Thoracic aorta (tissue), 2 donors: ENCODE results near the gene GZMB. TPM values are rescaled to one million over a fixed set of nuclear protein-coding genes. Genes with fewer than 3 reads are reported as not detected.

Experiments
- ATAC-seq: fragments of 150-250 bp; one replicate; pipeline ENCODE4 v1.8.0; 2017; ENCODE audit warnings: low read depth; ENCODE audit not compliant: insufficient number of reproducible peaks, low FRiP score
- DNase-seq: peaks from one replicate; pipeline ENCODE4 v3.0.0-alpha.2; 2020; ENCODE audit warnings: low spot score
- H3K27ac ChIP-seq, 2 donors: fragments of 200-600 bp; sonication (generic); 1 replicate in 1 of 2; 2 replicates in 1 of 2; pipeline ENCODE4 v1.5.1; 2016; ENCODE audit warnings: mild to moderate bottlenecking in 2 of 2, moderate library complexity in 2 of 2
- H3K27me3 ChIP-seq: fragments of 200-600 bp; sonication (generic); replicated peaks from 2 replicates; pipeline ENCODE4 v1.6.0; 2016; ENCODE audit warnings: mild to moderate bottlenecking; ENCODE audit not compliant: insufficient read depth
- H3K36me3 ChIP-seq: fragments of 200-600 bp; sonication (generic); one replicate; pipeline ENCODE4 v1.5.1; 2016
- H3K4me1 ChIP-seq, 2 donors: fragments of 200-600 bp; sonication (generic); 1 replicate in 1 of 2; 2 replicates in 1 of 2; pipeline versions ENCODE4 v1.5.1 to v1.6.0; 2016; ENCODE audit warnings: low read depth in 2 of 2, mild to moderate bottlenecking in 1 of 2; ENCODE audit not compliant: control insufficient read depth in 1 of 2
- H3K4me3 ChIP-seq: fragments of 200-600 bp; sonication (generic); 2 replicates; pipeline ENCODE4 v1.5.1; 2016; ENCODE audit warnings: mild to moderate bottlenecking
- H3K9me3 ChIP-seq: fragments of 200-600 bp; sonication (generic); 2 replicates; pipeline ENCODE4 v1.5.1; 2016
- total RNA-seq, 2 donors: library from RNA; depleted of rRNA; stranded (reverse); fragments of >200 nt; gene quantifications; one replicate each; pipeline versions ENCODE4 v1.1.0 to v1.2.3, GENCODE V29; 2016
- TF ChIP-seq, protein P1 (sequence below): fragments of 200-600 bp; sonication (generic); IDR thresholded peaks from one replicate; pipeline ENCODE4 v1.5.1; 2019; ENCODE audit warnings: antibody characterized with exemption

GZMB gene
- total RNA-seq, 2 donors from 2014 or later: 0.78 TPM; not detected in 1

DNA sequence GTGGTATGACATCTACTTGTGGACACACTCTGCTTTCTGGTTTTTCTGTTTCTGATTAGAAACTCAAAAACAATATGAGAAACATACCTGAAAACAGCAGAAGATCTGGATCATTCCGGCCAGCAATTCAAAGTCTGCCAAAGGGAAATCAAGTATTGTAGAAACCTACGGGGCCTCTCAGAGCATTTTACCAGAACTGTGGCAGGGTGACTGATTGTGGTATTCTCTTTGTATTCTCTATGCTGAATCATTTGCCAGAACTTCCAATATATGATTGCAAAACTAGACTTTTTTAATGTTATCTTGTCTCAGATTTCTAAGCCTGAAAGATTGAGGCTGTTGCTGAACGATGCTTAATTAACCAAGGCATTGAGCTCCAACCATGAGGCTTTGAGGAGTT is 5.9 kb upstream of the GZMB start:
- TF ChIP-seq, protein P1, sequence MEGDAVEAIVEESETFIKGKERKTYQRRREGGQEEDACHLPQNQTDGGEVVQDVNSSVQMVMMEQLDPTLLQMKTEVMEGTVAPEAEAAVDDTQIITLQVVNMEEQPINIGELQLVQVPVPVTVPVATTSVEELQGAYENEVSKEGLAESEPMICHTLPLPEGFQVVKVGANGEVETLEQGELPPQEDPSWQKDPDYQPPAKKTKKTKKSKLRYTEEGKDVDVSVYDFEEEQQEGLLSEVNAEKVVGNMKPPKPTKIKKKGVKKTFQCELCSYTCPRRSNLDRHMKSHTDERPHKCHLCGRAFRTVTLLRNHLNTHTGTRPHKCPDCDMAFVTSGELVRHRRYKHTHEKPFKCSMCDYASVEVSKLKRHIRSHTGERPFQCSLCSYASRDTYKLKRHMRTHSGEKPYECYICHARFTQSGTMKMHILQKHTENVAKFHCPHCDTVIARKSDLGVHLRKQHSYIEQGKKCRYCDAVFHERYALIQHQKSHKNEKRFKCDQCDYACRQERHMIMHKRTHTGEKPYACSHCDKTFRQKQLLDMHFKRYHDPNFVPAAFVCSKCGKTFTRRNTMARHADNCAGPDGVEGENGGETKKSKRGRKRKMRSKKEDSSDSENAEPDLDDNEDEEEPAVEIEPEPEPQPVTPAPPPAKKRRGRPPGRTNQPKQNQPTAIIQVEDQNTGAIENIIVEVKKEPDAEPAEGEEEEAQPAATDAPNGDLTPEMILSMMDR: no peak
- DNase-seq (no peak), ATAC-seq (no peak)
- H3K36me3 ChIP-seq: no peaks in the 10 kb centered on the region
- no peak overlapping the region for H3K4me3 ChIP-seq
- no peaks in the 10 kb centered on the region for H3K27me3 ChIP-seq
- no peak overlapping the region for H3K27ac ChIP-seq
- H3K9me3 ChIP-seq: no peaks in the 10 kb centered on the region
- H3K4me1 ChIP-seq: no peaks in the 10 kb centered on the region

DNA sequence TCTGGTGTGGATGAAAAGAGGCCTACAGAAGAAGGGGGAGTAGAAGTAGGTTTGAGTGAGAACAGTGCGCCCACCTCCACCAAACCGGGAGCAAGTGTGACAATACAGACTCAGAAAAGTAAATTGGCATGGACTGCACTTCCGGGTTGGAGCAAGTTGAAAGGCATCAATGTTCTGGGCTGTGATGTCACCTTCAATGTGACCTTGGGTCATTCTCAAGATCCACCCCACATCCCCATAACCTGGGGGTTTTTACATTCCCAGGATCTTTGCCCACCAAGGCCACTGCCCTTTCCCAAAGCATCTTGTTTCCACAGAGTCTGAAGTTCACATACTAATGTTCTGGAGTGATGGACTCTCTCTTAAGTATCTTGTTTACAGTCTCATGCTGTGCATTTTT is 5.3 kb upstream of the GZMB start:
- DNase-seq: no peak
- no peak overlapping the region for H3K4me3 ChIP-seq
- no peaks in the 10 kb centered on the region for H3K9me3 ChIP-seq
- no peaks in the 10 kb centered on the region for H3K36me3 ChIP-seq
- TF ChIP-seq, protein P1: no peak
- H3K4me1 ChIP-seq: no peaks in the 10 kb centered on the region
- H3K27ac ChIP-seq: no peak overlapping the region
- no peak for ATAC-seq
- no peaks in the 10 kb centered on the region for H3K27me3 ChIP-seq

DNA sequence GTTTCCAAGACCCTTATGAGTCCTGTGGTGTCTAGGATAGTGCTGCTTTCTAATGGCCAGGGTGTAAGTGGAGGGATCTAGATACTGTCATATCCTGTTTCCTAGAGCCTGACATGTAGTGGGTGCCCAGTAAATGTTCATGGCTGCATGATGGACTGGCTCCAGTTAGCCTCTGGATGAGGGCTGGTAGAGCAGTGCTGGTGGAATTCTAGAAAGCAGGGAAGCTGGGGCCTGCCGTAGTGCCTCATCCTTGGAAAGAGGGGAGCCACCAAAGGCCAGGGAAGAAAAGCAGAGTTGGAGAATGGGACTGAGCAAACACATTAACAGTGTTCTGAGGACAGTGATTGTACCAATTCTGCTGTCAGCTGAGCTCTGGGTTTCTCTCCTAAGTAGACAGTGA is 637 bp downstream of the GZMB start:
- Histone ChIP-seq H3K4me1 (no peaks in the 10 kb centered on the region), H3K27ac (no peak overlapping the region), H3K9me3 (no peaks in the 10 kb centered on the region), H3K36me3 (no peaks in the 10 kb centered on the region), H3K27me3 (no peaks in the 10 kb centered on the region), H3K4me3 (no peak overlapping the region)
- no peak for ATAC-seq
- TF ChIP-seq, protein P1: no peak
- no peak for DNase-seq

DNA sequence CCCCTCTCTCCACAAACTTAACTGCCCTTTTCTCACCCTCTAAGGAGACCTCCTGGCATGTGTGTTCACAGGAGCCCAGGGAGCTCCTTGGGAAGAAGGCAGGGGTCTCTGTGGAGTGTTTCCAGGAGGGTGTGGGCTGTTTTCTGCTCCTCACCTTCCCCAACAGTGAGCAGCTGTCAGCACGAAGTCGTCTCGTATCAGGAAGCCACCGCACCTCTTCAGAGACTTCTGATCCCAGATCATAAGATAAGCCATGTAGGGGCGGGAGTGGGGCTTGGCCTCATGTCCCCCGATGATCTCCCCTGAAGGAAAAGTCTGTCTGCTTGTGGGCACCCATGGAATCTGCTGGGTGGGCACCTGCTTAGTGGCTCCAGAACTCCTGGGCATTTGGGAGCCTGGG is 1.2 kb downstream of the GZMB start:
- TF ChIP-seq, protein P1: no peak
- Histone ChIP-seq H3K27ac (no peak overlapping the region), H3K27me3 (no peaks in the 10 kb centered on the region), H3K4me1 (no peaks in the 10 kb centered on the region), H3K36me3 (no peaks in the 10 kb centered on the region), H3K9me3 (no peaks in the 10 kb centered on the region), H3K4me3 (no peak overlapping the region)
- DNase-seq: no peak
- no peak for ATAC-seq

DNA sequence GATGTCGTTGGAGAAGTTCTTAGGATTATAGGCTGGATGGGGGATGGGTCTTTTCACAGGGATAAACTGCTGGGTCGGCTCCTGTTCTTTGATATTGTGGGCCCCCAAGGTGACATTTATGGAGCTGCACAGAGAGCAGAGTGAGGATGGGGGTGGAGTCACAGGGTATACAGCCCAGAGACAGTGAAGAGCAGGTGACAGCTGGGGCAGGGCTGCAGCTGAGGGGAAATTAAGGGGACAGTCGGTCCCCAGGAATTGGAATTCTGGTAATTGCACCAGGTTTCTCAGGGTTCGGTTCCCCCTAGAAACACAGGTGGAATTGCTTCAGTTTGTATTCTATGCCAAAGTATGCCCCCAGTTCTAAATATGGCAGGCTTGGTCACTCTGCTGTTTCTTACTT is 1.7 kb downstream of the GZMB start:
- Histone ChIP-seq H3K4me3 (no peak overlapping the region), H3K4me1 (no peaks in the 10 kb centered on the region), H3K27ac (no peak overlapping the region), H3K36me3 (no peaks in the 10 kb centered on the region), H3K27me3 (no peaks in the 10 kb centered on the region), H3K9me3 (no peaks in the 10 kb centered on the region)
- TF ChIP-seq, protein P1: no peak
- ATAC-seq (no peak), DNase-seq (no peak)
